B cell (primary cell): ENCODE data around the gene FUT3.

Source experiments
- CTCF ChIP-seq: fragments of 200-600 bp; IDR thresholded peaks from one replicate; pipeline ENCODE4 v1.8.0; 2022; ENCODE audit warnings: antibody characterized with exemption, mild to moderate bottlenecking
- EZH2 ChIP-seq: IDR thresholded peaks from 2 replicates; pipeline ENCODE4 v1.6.1; 2012; ENCODE audit warnings: borderline replicate concordance, low read depth, mild to moderate bottlenecking, moderate library complexity, low read length; ENCODE audit not compliant: insufficient read depth, poor library complexity, severe bottlenecking

GRCh38 chr19:5795382-5795919 lies 55.8 kb downstream of the FUT3 start:
- TF ChIP-seq CTCF: no peak
- TF ChIP-seq EZH2: no peak
